Activated T-helper 1 cell treated with Interleukin-2 at 50 U/mL for 16 hours (primary cell): ENCODE results near the gene ROR1.
"Not testable (repeated sequence)": the region's sequence is repeated elsewhere in the genome, so short reads cannot be mapped to it uniquely, and the experiment has no call there.

Experiments used
- DNase-seq: peaks from one replicate; pipeline ENCODE4 v3.0.0-alpha.2; 2020; ENCODE audit warnings: low read depth

ROR1 gene

GRCh38 chr1:64061430-64062104, 287.8 kb downstream of the ROR1 start:
- DNase-seq: no peak

GRCh38 chr1:64062529-64062928, 288.7 kb downstream of the ROR1 start:
- no peak for DNase-seq

DNA sequence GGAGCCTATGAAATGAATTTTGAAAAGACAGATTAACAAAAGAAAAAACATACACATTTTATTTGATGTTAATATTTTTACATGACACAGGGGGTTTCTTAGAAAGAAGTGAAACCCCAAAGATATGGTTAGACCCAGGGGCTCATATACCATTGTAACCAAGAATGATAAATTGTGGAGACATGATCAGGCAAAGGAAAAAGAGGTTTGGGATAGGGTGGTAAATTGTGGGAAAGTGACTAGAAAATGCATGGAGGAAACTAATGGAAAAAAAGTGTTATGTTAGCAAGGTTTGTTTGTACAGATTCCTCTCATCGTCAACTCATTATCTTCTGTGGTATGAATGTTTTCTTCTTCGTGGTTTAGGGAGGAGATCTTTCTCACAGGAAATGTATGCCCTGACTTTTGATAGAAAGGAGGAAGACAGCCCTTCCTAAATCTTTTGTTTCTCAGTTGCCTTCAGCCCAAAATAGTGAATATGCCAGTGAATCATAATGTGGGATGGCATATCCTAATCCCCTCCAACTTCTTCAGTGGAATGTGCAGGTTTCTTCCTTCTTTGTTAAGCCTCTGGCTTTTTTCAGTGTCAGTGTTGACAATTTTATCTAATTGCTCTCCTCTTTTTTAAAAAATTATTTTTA, 289.2 kb downstream of the ROR1 start:
- no peak for DNase-seq

DNA sequence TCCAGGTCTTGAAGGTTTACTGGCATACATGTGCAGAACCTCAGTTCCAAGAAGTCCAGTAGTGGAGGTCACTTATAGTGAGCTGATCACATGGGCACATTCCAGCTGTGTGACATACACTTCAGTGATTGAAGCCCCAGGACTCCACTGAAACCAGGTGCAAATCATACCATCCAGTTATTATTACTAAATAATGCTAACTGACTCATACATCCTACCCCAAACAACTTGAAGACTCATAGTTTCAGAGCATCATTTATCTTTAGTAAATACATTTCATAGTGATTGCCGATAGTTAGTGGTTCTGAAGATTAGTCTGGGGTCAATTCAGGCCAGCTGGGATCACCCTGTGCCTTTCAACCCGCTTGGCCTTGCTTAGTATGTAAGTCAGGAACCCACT, 291.8 kb downstream of the ROR1 start:
- no peak for DNase-seq

DNA sequence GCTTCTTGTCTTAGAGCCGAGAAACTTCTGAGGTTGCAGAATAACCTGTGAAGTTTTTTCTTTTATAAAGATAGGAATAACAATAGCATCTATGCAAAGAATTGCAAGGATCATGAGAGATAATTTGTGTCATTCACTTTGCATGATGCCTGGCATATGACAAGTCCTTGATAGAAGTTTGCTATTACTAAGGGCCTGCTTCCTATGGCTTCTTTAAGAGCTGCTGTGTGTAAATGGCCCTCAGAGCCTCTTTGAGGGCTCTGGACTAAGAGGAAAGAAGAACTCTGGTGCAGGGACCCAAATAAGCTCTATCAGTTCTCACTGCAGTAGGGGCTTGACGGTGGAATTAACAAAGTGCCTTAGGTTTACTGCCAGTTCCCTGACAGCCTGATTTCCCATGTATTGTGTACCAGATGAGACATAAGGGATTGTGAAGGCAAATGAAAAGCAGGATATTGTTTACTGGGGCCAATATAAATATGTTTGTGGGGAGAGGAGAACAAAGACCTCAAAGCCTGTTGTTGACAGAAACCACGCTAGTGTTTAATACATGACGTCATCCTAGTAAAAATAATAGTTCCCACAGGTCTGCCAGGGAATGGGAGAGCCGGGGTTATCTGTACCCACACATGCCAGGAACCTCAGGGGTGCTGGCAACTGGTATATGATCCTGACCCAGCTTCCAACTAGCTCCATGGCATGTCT, 298.4 kb downstream of the ROR1 start:
- no peak for DNase-seq

- DNase-seq: no peak
Observed at GRCh38 chr1:64073705-64074104, 299.9 kb downstream of the ROR1 start.

GRCh38 chr1:64074767-64075166, 300.9 kb downstream of the ROR1 start:
- no peak for DNase-seq

GRCh38 chr1:64077281-64077940, 303.6 kb downstream of the ROR1 start:
- no peak for DNase-seq

- no peak for DNase-seq
Observed at GRCh38 chr1:64080941-64081562, 307.2 kb downstream of the ROR1 start.

DNA sequence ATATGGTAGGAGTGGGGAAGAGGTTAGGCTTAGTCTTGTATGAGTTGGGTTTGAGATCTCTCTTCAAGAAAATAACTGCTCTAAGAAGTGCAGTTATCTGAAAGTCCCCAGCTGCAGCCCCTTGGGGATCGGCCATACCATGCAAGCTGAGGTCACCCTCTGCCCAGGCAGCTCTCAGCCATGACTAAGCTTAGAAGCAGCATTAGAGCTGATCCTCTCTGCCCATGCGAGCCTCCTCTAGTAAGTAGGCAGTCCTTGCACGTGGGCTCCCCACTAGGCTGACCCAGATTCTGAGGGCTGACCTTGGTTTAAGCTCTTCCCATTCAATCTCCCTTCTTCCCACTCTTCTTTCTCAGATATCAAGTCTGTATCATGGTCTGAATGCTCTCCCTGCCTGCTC, 308.6 kb downstream of the ROR1 start:
- no peak for DNase-seq

GRCh38 chr1:64084451-64084850, 310.6 kb downstream of the ROR1 start:
- no peak for DNase-seq

- no peak for DNase-seq
Observed at GRCh38 chr1:64087768-64088167, 314.0 kb downstream of the ROR1 start.

DNA sequence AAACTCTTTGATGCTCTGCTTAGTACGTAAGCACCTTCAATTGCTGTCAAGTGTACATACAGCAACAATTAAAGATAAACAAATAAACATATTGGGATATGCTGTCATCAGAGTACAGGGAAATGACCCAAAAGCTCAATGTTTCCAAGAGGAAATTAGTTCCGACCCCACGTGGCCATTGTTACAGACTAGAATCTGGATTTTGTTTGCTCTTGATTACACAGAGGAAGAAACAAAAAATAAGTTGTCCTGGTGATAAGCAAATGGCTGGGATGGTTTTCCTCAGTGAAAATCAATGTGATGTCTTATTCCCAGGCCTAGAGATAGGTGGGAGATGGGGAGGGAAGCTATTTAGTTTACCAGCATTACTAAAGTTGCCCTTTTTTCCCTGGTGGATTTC, 316.6 kb downstream of the ROR1 start:
- no peak for DNase-seq

- DNase-seq: no peak
Observed at GRCh38 chr1:64092851-64093371, 319.1 kb downstream of the ROR1 start.

GRCh38 chr1:64093941-64094340, 320.1 kb downstream of the ROR1 start:
- DNase-seq: no peak

- no peak for DNase-seq
Observed at GRCh38 chr1:64095832-64096231, 322.0 kb downstream of the ROR1 start.

GRCh38 chr1:64097859-64098258, 324.0 kb downstream of the ROR1 start:
- DNase-seq: no peak

GRCh38 chr1:64098436-64098835, 324.6 kb downstream of the ROR1 start:
- DNase-seq: no peak

GRCh38 chr1:64098846-64099582, 325.2 kb downstream of the ROR1 start:
- no peak for DNase-seq

GRCh38 chr1:64100791-64101190, 327.0 kb downstream of the ROR1 start:
- DNase-seq: no peak

GRCh38 chr1:64104585-64104984, 330.8 kb downstream of the ROR1 start:
- not testable (repeated sequence) for DNase-seq
